SKM-1 (cell line): Measurements from ENCODE around the gene AHDC1.

Experiments used
- DNase-seq: peaks from one replicate; lab custom pipeline; 2025; ENCODE audit not compliant: unreplicated experiment; lab: John Stamatoyannopoulos, UW

AHDC1 gene

GRCh38 chr1:27584453-27584852, 19.5 kb downstream of the AHDC1 start:
- no peak for DNase-seq

- DNase-seq, result no peak
Observed at GRCh38 chr1:27583479-27583878, 20.5 kb downstream of the AHDC1 start.

- no peak for DNase-seq
Observed at GRCh38 chr1:27581823-27582243, 22.1 kb downstream of the AHDC1 start.

GRCh38 chr1:27577504-27578188, 26.3 kb downstream of the AHDC1 start:
- DNase-seq, result no peak

GRCh38 chr1:27576806-27577227, 27.1 kb downstream of the AHDC1 start:
- DNase-seq, result no peak

- DNase-seq, result no peak
Observed at GRCh38 chr1:27575840-27576331, 28.1 kb downstream of the AHDC1 start.

- DNase-seq, result no peak
Observed at GRCh38 chr1:27574871-27575831, 28.8 kb downstream of the AHDC1 start.

GRCh38 chr1:27574001-27574781, 29.8 kb downstream of the AHDC1 start:
- DNase-seq, result no peak

- DNase-seq, result no peak
Observed at GRCh38 chr1:27572679-27573426, 31.1 kb downstream of the AHDC1 start.

- DNase-seq, result no peak
Observed at GRCh38 chr1:27572019-27572678, 31.8 kb downstream of the AHDC1 start.

- no peak for DNase-seq
Observed at GRCh38 chr1:27571439-27572018, 32.4 kb downstream of the AHDC1 start.

GRCh38 chr1:27570784-27571183, 33.2 kb downstream of the AHDC1 start:
- DNase-seq, result no peak

GRCh38 chr1:27570356-27570755, 33.6 kb downstream of the AHDC1 start:
- no peak for DNase-seq

GRCh38 chr1:27569506-27570291, 34.2 kb downstream of the AHDC1 start:
- no peak for DNase-seq

- DNase-seq, result no peak
Observed at GRCh38 chr1:27569088-27569460, 34.9 kb downstream of the AHDC1 start.

GRCh38 chr1:27568300-27569087, 35.5 kb downstream of the AHDC1 start:
- no peak for DNase-seq

- DNase-seq, result no peak
Observed at GRCh38 chr1:27567971-27568299, 36.0 kb downstream of the AHDC1 start.

- DNase-seq, result no peak
Observed at GRCh38 chr1:27567146-27567526, 36.8 kb downstream of the AHDC1 start.
